ENCODE measurements around the gene APBB3.
"Not testable (repeated sequence)": the region's sequence is repeated elsewhere in the genome, so short reads cannot be mapped to it uniquely, and the experiment has no call there.

APBB3 gene

GRCh38 chr5:140595538-140596300 is 31.3 kb upstream of the APBB3 start:
- H3K4me1 ChIP-seq: no peaks in the 10 kb centered on the region
- H3K36me3 ChIP-seq: no peaks in the 10 kb centered on the region
- no peaks in the 10 kb centered on the region for H3K27me3 ChIP-seq
- no peak for TF ChIP-seq CTCF (IDR thresholded peaks at IDR 0.05; ENCODE audit: low read depth, low read length)
- DNase-seq: no peak
- no peak overlapping the region for H3K4me3 ChIP-seq (ENCODE audit: low read depth, low read length)
- H3K9me3 ChIP-seq: no peaks in the 10 kb centered on the region

DNA sequence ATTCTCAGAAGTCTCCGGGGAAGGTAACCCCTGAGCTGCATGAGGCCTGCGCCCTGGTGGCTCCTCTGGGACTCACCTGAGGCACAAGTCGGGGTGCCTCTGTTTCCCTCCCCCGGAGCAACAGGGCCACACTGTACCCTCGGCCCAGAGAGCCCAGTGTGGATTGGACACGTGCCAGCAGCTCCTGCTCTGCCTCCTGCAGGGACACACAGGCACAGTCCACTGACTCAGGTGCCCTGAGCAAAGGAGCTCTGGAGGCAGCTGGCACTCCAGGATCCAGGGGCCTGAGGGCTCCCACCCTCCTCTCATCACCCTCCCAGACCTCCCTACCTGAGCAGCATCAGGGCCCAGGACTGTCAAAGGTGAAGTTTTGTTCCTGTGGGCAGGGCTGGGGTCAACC is 29.8 kb upstream of the APBB3 start:
- Histone ChIP-seq H3K4me3 (ENCODE audit: low read depth, low read length) (no peak overlapping the region), H3K9me3 (no peaks in the 10 kb centered on the region), H3K4me1 (no peaks in the 10 kb centered on the region), H3K27me3 (no peaks in the 10 kb centered on the region), H3K36me3 (no peaks in the 10 kb centered on the region)
- TF ChIP-seq CTCF (IDR thresholded peaks at IDR 0.05; ENCODE audit: low read depth, low read length): no peak
- no peak for DNase-seq

DNA sequence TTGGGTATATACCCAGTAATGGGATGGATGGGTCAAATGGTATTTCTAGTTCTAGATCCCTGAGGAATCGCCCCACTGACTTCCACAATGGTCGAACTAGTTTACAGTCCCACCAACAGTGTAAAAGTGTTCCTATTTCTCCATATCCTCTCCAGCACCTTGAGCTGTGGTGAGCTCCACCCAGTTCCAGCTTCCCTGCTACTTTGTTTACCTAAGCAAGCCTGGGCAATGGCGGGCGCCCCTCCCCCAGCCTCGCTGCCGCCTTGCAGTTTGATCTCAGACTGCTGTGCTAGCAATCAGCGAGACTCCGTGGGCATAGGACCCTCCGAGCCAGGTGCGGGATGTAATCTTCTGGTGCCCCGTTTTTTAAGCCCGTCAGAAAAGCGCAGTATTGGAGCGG is 28.7 kb upstream of the APBB3 start:
- not testable (repeated sequence) for H3K36me3 ChIP-seq; H3K4me3 ChIP-seq (ENCODE audit: low read depth, low read length); H3K27me3 ChIP-seq; DNase-seq; H3K9me3 ChIP-seq; H3K4me1 ChIP-seq

- no peak for TF ChIP-seq CTCF (IDR thresholded peaks at IDR 0.05; ENCODE audit: low read depth, low read length)
- no peaks in the 10 kb centered on the region for H3K27me3 ChIP-seq
- no peak for DNase-seq
- H3K9me3 ChIP-seq: no peaks in the 10 kb centered on the region
- no peaks in the 10 kb centered on the region for H3K4me1 ChIP-seq
- no peak overlapping the region for H3K4me3 ChIP-seq (ENCODE audit: low read depth, low read length)
- no peaks in the 10 kb centered on the region for H3K36me3 ChIP-seq
Observed at GRCh38 chr5:140591747-140592372, 27.5 kb upstream of the APBB3 start.

GRCh38 chr5:140590861-140591260 is 26.5 kb upstream of the APBB3 start:
- Histone ChIP-seq H3K9me3 (no peaks in the 10 kb centered on the region), H3K36me3 (no peaks in the 10 kb centered on the region), H3K27me3 (no peaks in the 10 kb centered on the region), H3K4me1 (no peaks in the 10 kb centered on the region), H3K4me3 (ENCODE audit: low read depth, low read length) (no peak overlapping the region)
- no peak for DNase-seq
- TF ChIP-seq CTCF (IDR thresholded peaks at IDR 0.05; ENCODE audit: low read depth, low read length): no peak

DNA sequence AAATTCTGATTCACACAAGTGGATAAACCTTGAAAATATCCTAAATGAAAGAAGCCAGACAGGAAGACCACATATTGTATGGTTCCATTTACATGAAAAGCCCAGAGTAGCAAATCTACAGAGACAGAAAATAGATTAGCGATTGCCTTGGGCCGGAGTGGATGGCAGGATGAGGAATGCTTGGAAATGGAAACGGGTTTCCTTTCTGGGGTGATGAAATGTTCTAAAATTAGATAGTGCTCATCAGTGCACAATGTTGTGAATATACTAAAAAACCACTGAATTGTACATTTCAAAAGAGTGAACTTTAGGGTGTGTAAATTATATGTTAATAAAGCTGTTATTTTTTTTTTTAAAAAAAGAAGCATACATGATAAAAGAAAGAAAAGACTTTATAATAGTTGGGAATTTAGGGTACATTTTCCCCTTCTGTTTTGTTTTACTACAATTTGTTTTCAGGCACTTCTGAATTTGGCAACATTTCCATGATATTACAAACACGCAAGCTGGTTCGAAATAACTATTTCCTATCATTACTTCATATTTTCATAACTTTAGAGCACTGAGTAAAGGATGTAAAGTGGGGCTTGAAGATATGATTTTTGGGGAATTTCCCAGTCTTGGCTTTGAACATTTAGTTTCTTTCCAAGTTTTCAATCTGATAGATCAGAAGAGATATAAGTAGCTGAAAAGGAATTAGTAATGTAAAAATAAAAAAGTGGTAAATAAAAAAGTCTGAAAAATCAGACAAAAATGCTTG is 24.1 kb upstream of the APBB3 start:
- Histone ChIP-seq H3K9me3 (no peaks in the 10 kb centered on the region), H3K27me3 (no peaks in the 10 kb centered on the region), H3K36me3 (no peaks in the 10 kb centered on the region), H3K4me3 (ENCODE audit: low read depth, low read length) (no peak overlapping the region), H3K4me1 (no peaks in the 10 kb centered on the region)
- no peak for DNase-seq
- TF ChIP-seq CTCF (IDR thresholded peaks at IDR 0.05; ENCODE audit: low read depth, low read length): no peak
